HuH-7.5 (cell line): ENCODE data around the gene TMEM163.
"Not testable (repeated sequence)": the region's sequence is repeated elsewhere in the genome, so short reads cannot be mapped to it uniquely, and the experiment has no call there.

Source experiments
- DNase-seq: peaks from one replicate; pipeline ENCODE4 v3.0.0; 2011; ENCODE audit warnings: low spot score

TMEM163 gene

GRCh38 chr2:134578316-134578715, 140.5 kb downstream of the TMEM163 start:
- no peak for DNase-seq

- DNase-seq: no peak
Measured at GRCh38 chr2:134576478-134576877, 142.3 kb downstream of the TMEM163 start.

DNA sequence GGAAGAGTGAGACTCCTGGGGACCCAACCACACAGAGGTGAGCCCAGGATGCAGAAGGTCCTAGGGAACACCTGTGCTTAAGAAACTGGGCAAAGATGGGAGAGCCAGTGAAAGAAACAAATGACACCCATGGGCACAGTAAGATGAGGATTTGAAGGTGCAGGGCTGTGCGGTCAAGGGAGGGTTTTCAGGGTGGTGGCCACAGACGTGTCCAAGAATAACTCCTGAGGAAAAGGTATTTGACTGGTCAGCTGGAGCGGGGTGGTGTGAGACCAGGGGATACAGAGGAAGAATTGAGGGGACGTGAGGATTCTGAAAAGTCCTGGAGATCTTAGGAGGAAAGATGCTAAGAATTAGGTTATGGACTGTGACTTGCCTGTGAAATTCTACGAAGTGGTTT, 142.9 kb downstream of the TMEM163 start:
- no peak for DNase-seq

GRCh38 chr2:134574611-134575330, 144.0 kb downstream of the TMEM163 start:
- DNase-seq: no peak

- no peak for DNase-seq
Measured at GRCh38 chr2:134573724-134574123, 145.1 kb downstream of the TMEM163 start.

GRCh38 chr2:134573085-134573370, 145.8 kb downstream of the TMEM163 start:
- no peak for DNase-seq

- DNase-seq: no peak
Measured at GRCh38 chr2:134572314-134573084, 146.3 kb downstream of the TMEM163 start.

DNA sequence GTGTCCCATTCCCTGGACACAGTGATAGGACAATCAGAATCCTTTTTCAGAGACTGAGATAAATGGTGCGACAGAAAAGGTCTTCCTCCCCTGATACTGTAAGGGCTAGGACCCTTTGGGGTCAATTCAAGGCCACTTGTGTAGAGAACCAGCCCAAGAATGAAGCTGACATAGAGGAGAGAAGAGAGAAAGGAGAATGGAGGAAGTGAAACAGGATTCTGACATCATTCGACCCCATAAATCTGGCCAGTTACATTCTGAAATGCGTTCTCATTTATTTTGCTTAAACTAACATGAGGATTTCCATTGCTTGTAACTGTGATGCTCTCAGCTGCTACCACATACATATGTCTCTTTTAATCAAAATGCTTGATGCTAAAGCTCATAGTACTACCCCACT, 148.1 kb downstream of the TMEM163 start:
- DNase-seq: no peak

- DNase-seq: no peak
Measured at GRCh38 chr2:134568413-134568812, 150.4 kb downstream of the TMEM163 start.

GRCh38 chr2:134567666-134568065, 151.1 kb downstream of the TMEM163 start:
- DNase-seq: no peak

DNA sequence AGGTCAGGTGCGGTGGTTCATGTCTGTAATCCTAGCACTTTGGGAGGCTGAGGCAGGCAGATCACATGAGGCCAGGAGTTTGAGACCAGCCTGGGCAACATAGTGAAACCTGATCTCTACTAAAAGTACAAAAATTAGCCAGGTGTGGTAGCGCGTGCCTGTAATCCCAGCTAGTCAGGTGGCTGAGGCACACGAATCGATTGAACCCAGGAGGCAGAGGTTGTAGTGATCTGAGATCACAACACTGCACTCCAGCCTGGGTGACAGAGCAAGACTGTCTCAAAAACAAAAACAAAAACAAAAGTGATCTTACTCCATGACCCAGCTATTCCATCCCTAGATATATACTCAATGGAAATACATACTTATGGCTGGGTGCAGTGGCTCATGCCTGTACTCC, 153.8 kb downstream of the TMEM163 start:
- DNase-seq: not testable (repeated sequence)

GRCh38 chr2:134564549-134564948, 154.3 kb downstream of the TMEM163 start:
- DNase-seq: no peak

DNA sequence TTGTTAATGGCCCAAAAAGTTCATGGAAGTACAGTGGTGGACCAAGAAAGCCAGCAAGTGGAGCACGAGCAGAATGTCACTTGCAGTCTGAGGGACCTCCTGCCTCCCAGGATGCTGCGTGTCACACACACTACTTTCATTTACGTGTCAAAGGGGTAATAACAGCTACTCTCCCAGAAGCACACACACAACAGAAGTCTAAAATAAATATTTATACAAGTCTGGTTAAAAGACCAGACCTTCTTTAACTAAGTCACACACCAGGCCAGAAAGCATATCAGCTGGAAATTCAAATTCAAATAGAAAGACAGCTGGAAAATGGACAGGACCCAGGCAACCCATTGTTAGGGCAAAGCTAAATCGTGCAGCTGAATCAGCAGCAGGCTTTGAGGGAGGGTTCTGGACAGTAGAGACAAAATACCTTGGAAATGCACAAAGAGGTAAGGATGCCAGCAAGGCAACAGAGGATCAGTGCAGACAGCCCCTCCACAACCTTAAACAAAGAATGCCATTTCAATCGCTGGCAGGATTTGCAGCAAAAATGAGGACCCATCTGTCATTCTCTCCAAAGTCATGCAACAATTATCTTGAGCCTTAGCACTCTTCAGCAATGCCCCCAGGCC, 160.5 kb downstream of the TMEM163 start:
- no peak for DNase-seq

- DNase-seq: no peak
Measured at GRCh38 chr2:134555411-134555810, 163.4 kb downstream of the TMEM163 start.

GRCh38 chr2:134553657-134554056, 165.1 kb downstream of the TMEM163 start:
- DNase-seq: no peak

GRCh38 chr2:134550566-134551164, 168.1 kb downstream of the TMEM163 start:
- DNase-seq: no peak

GRCh38 chr2:134549104-134549503, 169.7 kb downstream of the TMEM163 start:
- no peak for DNase-seq

DNA sequence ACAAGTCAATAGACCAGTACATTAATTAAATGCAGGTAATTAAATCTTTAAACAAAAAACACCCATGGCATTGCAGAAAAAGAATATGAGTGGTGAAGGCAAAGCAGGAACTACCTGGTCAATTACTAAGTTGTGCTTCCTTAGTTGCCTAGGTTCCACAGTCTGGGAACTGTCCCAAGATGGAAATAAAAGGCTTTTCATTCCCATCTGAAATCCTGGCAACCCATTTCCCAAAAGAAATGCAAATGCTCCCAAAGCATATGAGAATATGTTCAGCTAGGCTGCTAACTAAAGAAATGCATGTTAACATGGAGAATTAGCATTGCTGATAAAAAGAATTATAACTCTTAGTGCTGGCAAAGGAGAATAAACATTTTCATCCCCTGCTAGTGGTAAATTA, 177.8 kb downstream of the TMEM163 start:
- DNase-seq: no peak

- DNase-seq: no peak
Measured at GRCh38 chr2:134539981-134540380, 178.8 kb downstream of the TMEM163 start.

DNA sequence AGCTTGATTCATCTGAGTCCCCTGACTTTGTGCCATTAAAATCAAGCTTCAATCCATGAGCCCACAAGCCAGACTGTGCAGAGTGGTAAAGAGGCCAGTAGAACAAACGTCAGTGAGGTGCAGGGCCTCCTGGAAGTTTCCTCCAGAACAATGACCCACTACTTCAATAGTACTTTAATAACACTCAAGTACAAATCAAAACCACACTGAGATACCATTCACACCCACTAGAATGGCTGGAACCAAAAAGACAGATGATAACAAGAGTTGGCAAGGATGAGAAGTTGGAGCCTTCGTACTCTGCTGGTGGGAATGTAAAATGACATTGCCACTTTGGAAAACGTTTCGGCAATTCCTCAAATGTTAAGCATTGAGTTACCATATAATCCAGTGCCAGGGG, 181.1 kb downstream of the TMEM163 start:
- no peak for DNase-seq

DNA sequence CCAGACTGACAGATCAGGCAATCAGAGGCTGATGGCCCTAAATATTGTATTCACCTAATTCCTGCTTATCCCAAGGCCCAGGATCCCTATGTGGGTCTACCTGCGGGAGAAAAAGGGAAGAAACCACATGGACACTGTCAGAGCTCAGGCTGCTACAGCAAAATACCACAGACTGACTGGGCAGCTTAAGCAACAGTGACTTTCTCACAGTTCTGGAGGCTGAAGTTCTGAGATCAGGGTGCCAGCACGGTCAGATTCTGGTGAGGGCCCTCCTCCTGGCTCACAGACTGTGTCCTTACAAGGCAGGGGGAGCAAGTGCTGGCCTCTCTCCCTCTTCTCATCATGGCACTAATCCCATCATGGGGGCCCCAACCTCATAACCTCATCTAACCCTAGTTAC, 181.7 kb downstream of the TMEM163 start:
- DNase-seq: no peak

DNA sequence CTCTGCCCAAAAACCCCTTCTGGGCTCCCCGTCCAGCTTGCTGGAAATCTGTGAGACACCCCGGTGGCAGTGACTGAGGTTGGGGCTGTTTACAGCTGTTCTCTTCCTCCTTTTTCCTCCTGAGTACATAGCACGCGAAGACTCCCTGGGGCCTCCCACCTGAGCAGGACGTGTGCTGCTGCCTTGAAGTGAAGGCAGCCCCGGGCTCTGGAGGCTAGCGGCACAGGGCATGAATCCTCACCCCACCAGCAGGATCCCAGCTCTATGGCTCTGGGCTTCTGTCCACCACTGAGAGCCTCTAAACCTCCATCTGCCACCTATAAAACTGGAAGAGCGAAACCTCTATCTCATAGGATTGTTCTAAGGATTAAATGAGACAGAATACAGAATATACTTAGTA, 182.5 kb downstream of the TMEM163 start:
- DNase-seq: no peak

GRCh38 chr2:134532537-134532936, 186.3 kb downstream of the TMEM163 start:
- DNase-seq: no peak
